H1 (cell line): ENCODE results near the gene DVL2. TPM values are rescaled to one million over a fixed set of nuclear protein-coding genes. Genes with fewer than 3 reads are reported as not detected.

Experiments used
- ASH2L ChIP-seq: fragments of 200-600, 300-600 bp; sonication (generic); IDR thresholded peaks from one replicate; pipeline ENCODE4 v1.7.1; 2017; ENCODE audit warnings: low read length
- EP300 ChIP-seq, 2 experiments: IDR thresholded peaks; 1 replicate in 1 of 2; 2 replicates in 1 of 2; pipeline ENCODE4 v1.6.1; 2011 to 2012; ENCODE audit warnings: low read depth in 2 of 2, low read length in 2 of 2, mild to moderate bottlenecking in 2 of 2, borderline replicate concordance in 1 of 2, inconsistent platforms in 1 of 2, moderate library complexity in 1 of 2
- SAP30 ChIP-seq: fragments of 300-600 bp; sonication (generic); IDR thresholded peaks from 2 replicates; pipeline ENCODE4 v1.7.1; 2012; ENCODE audit warnings: low read length, moderate library complexity, mild to moderate bottlenecking, inconsistent platforms; ENCODE audit not compliant: insufficient read depth, insufficient replicate concordance
- polyA plus RNA-seq, 7 experiments: library from polyadenylated mRNA; depleted of rRNA in 3 of 7; stranded (reverse) in 5 of 7; unstranded in 2 of 7; fragments of >200 nt in 5 of 7; fragments of 200-250 nt in 2 of 7; gene quantifications; 1 replicate in 5 of 7; 2 replicates in 1 of 7; 4 replicates in 1 of 7; pipeline versions ENCODE4 v1.2.1 to v1.2.3, GENCODE V29; 2011 to 2013; ENCODE audit warnings: missing spikeins in 2 of 7, mixed read lengths in 2 of 7
- total RNA-seq: library from RNA; stranded (reverse); fragmentation: NEBNext Ultra II Directional; extraction: Animal tissue kit (Norgen Biotek cat#: 25700); gene quantifications from 2 replicates; pipeline ENCODE4 v1.2.1, GENCODE V29; 2021

DVL2 gene
- total and polyA plus RNA-seq, 2 of the 8 experiments (the other 6 are each of a cell fraction or from before 2014, with no cell fraction given): 19.0 to 59.6 TPM

DNA sequence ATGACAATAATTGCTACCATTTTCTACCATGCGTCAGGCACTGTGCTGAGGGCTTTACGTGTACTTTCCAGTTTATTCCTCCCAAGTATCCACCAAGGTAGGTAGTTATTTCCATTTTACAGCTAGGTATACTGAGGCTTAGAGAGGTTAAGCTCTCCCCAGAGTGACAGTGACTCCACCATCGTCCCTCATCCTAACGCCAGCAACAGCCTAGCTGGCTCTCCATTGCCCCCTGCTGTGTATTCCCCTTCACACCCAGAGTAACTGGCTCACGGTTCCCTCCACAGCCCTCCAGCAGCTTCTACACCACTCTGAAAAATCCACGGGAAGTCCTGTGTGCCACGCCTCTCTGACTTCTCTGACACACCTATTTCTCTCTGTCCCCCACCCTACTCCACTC lies 48.1 kb downstream of the DVL2 start (continued):
- TF ChIP-seq SAP30 (no peak), EP300 (IDR thresholded peaks at IDR 0.05; ENCODE audit: borderline replicate concordance in 1 of 2, low read depth in 2 of 2, low read length in 2 of 2) (no peak), ASH2L (no peak)
